Heart right ventricle (tissue), 16 donors: ENCODE measurements around the gene ATG4D. TPM values are rescaled to one million over a fixed set of nuclear protein-coding genes. Genes with fewer than 3 reads are reported as not detected.
A peak's percentile ranks its signal among the peaks of the same experiment; 100 is the strongest.

ENCODE experiments used
- ATAC-seq, 8 donors: fragments of 200-7000 bp; cut with Tn5 transposase; one replicate each; pipeline ENCODE4 v1.9.1; 2020; ENCODE audit warnings: mild to moderate bottlenecking in 8 of 8, moderate library complexity in 8 of 8, moderate number of reproducible peaks in 1 of 8
- DNase-seq, 2 donors: peaks; one replicate each; pipeline ENCODE4 v3.0.0-alpha.2; 2020
- H3K27ac ChIP-seq, 10 donors: fragments of 200-600 bp; sonication (generic) in 2 of 10; one replicate each; pipeline versions ENCODE4 v1.5.0 to v1.8.0; 2020 to 2022; ENCODE audit warnings: mild to moderate bottlenecking in 3 of 10
- H3K27me3 ChIP-seq, 7 donors: fragments of 200-600 bp; one replicate each; pipeline ENCODE4 v1.8.0; 2021 to 2022; ENCODE audit warnings: mild to moderate bottlenecking in 2 of 7
- H3K36me3 ChIP-seq, 9 donors: fragments of 200-600 bp; sonication (generic) in 1 of 9; one replicate each; pipeline versions ENCODE4 v1.5.0 to v1.8.0; 2020 to 2022; ENCODE audit warnings: mild to moderate bottlenecking in 2 of 9
- H3K4me1 ChIP-seq, 9 donors: fragments of 200-600 bp; sonication (generic) in 1 of 9; one replicate each; pipeline versions ENCODE4 v1.5.0 to v1.8.0; 2020 to 2022; ENCODE audit warnings: mild to moderate bottlenecking in 4 of 9
- H3K4me3 ChIP-seq, 10 donors: fragments of 200-600 bp; sonication (generic) in 2 of 10; one replicate each; pipeline versions ENCODE4 v1.5.0 to v1.8.0; 2020 to 2022; ENCODE audit warnings: mild to moderate bottlenecking in 7 of 10, moderate library complexity in 2 of 10
- H3K9me3 ChIP-seq, 11 donors: fragments of 200-600 bp in 10 of 11; sonication (generic) in 2 of 11; one replicate each; pipeline versions ENCODE4 v1.5.0 to v1.8.0; 2013 to 2022; ENCODE audit warnings: mild to moderate bottlenecking in 2 of 11, control low read depth in 1 of 11, moderate library complexity in 1 of 11
- WGBS, 2 donors: extraction: QIAGEN DNeasy Blood & Tissue Kit; methylation state at CpG; one replicate each; pipeline ENCODE4 v1.1.7; 2013; ENCODE audit warnings: inconsistent platforms in 1 of 2; 5-methylcytosine and 5-hydroxymethylcytosine counted together
- intact Hi-C, 10 donors: fragments of 100-400 bp; cut with DNase I; formaldehyde crosslinking; loops; one replicate each; pipeline versions ENCODE4 v1.11.1 to v1.14.2; 2022
- polyA plus RNA-seq, 2 donors: library from polyadenylated mRNA; stranded (reverse); fragments of 200-250 nt; gene quantifications; one replicate each; pipeline ENCODE4 v1.2.3, GENCODE V29; 2013
- total RNA-seq, 10 donors: library from RNA; stranded (reverse); fragmentation: NEBNext Ultra II Directional in 3 of 10; extraction: Animal tissue kit (Norgen Biotek cat#: 25700) in 3 of 10; gene quantifications; one replicate each; pipeline versions ENCODE4 v1.2.1 to v1.2.4, GENCODE V29; 2021 to 2023
- TF ChIP-seq, protein P1 (sequence below), 9 donors: fragments of 200-600 bp; sonication (generic) in 2 of 9; IDR thresholded peaks; one replicate each; pipeline versions ENCODE4 v1.5.0 to v1.8.0; 2021 to 2022; ENCODE audit warnings: antibody characterized with exemption in 9 of 9, mild to moderate bottlenecking in 5 of 9, moderate library complexity in 1 of 9
- donor health status: Arrhythmogenic right ventricular cardiomyopathy.
- donor health status: ischemic (EF 13 %, LVEDD 7.1; RV severe dilation, severe dysfunction).
- donor health status: healthy with polysubstance abuse.
- donor health status: DM: no; HTN: yes; CAD: no.
- donor health status: DM: no; HTN: no; CAD: no.
- donor health status: ischemic (EF 25% LVEDD 6.9; RV normal size, moderate dysfunction).
- donor health status: ischemic (EF 25% LVEDD 5.7; RV mildly dilated, moderate dysfunction).
- donor health status: healthy.
- donor health status: DM: yes; HTN: yes; CAD: no.
- donor health status: Ischemic cardiomyopathy.
- donor health status: ischemic (EF 35%, LVEDD 5.7; RV mildly dilated, moderate dysfunction).
- donor health status: nonischemic (EF 11% LVEDD 7.7; RV severe dilation, severe dysfunction).
- donor health status: DM: yes; HTN: yes; CAD: no.
- donor health status: PGD.
- donor health status: ischemic (EF 29% LVEDD 5.4; RV normal size, mild dysfunction).
- donor health status: nonischemic (EF 23%, LVEDD 6.1; RV moderate dilation, normal function).

The ATG4D gene
- total and polyA plus RNA-seq, 12 donors, result 47.6 to 66.2 (median 57.3) TPM

DNA sequence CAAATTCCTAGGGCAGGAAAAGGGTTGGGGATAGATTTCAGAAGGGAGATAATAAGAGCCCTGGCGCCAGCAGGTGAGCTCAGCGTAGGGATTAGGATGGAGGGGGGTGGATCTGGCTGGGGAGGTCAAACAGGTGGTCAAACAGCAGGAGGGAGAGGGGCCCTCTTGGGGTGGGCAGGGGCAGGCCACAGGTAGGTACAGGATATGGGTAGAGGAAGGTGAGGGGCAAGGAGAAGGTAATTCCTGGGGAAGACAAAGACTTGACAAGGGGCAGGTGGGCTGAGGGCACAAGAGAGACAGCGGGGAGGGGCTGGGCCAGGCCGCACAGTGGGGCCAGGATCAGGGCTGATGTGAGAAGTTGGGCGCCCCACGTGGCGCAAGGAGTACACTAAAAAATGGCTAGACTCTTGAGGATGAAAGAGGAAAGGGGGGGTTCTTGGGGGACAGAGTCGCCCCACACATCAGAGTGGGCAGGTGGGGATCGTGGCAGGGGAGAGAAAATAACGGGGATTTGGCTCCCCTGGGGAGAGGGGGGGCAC lies 21.4 kb downstream of the ATG4D start:
- Histone ChIP-seq H3K9me3 (no peaks in the 10 kb centered on the region), H3K36me3 (peaks cover 0 to 36% (median 2%) of the 10 kb centered on the region in 9 donors), H3K27ac (peak overlapping the region; percentile 72 to 94 (median 90)), H3K27me3 (no peaks in the 10 kb centered on the region), H3K4me3 (peak overlapping the region; percentile 62 to 94 (median 84)), H3K4me1 (peaks cover 4 to 45% (median 39%) of the 10 kb centered on the region in 9 donors)
- TF ChIP-seq, protein P1, sequence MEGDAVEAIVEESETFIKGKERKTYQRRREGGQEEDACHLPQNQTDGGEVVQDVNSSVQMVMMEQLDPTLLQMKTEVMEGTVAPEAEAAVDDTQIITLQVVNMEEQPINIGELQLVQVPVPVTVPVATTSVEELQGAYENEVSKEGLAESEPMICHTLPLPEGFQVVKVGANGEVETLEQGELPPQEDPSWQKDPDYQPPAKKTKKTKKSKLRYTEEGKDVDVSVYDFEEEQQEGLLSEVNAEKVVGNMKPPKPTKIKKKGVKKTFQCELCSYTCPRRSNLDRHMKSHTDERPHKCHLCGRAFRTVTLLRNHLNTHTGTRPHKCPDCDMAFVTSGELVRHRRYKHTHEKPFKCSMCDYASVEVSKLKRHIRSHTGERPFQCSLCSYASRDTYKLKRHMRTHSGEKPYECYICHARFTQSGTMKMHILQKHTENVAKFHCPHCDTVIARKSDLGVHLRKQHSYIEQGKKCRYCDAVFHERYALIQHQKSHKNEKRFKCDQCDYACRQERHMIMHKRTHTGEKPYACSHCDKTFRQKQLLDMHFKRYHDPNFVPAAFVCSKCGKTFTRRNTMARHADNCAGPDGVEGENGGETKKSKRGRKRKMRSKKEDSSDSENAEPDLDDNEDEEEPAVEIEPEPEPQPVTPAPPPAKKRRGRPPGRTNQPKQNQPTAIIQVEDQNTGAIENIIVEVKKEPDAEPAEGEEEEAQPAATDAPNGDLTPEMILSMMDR (IDR thresholded peaks at IDR 0.05), result peak in 1 of 9 donors; percentile 3
- ATAC-seq (peak in 2 of 8 donors; percentile 0 to 2), DNase-seq (peak in 1 of 2 donors; percentile 33)
- intact Hi-C loops, result loop anchor here in 6 of 10 donors (5.0 to 10.0 kb wide), 5 partner anchors 60 to 160 kb away; partner anchors contain the start of genes KEAP1 (in 5 of the 6), ILF3 (in 2 of the 6) and CDC37 (in 1 of the 6)
- WGBS, 2 donors, result 25 to 36% methylated on average over 9 to 10 of the region's 10 CpGs

DNA sequence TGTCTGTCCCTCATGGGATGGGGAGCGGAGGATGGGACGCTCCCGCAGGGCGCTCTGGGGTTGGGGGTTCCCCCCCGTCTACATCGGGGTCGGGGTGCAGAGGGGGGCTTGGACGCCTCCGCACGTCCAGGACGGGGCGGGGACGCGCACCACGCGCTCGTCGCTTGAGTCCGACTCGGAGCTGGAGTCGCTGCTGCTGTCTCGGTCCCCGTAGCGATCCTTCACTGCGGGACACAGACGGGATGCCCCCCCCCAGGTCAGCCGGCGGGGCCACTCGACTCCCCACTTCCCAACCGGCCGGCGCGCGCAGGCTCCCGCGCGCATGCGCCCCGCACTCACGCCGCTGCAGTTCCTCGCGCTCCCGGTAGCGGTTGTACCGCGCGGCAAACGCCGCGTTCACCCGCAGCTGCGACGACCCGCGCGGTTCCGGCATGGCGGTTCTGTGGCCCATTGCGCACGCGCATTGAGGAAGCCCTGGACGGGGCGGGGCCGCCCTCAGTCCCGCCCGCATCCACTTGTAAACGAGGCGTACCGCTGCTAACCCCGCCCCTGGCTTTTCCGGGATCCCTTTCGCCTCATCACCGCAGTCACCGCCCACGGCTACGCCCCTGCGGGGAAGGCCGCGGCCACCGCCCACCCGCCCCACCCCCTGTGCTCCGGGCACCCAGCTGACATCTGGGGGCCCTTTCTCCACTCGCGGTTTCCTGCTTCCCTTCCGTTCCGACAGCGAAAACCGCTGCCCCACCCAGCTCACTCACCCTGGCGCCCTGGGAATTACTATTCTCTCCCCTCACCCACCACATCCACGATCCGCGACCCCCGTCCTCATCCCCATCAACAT lies 22.1 kb downstream of the ATG4D start, which contains the start of gene KRI1:
KRI1 (minus strand) TSS at position 444 of the 841 bp plus-strand sequence; CDS start at position 433, 11 bp downstream.
- peak within 1 kb of the TSS; percentile 72 to 94 (median 90) for H3K27ac ChIP-seq
- H3K4me3 ChIP-seq, result peak within 1 kb of the TSS; percentile 62 to 94 (median 84)
- H3K4me1 ChIP-seq, result peaks cover 4 to 45% (median 39%) of the 10 kb centered on the region in 9 donors
- ATAC-seq, result peak; percentile 85 to 92 (median 88)
- H3K36me3 ChIP-seq, result peaks cover 0 to 29% (median 0%) of the 10 kb centered on the region in 9 donors
- no peaks in the 10 kb centered on the region for H3K9me3 ChIP-seq
- TF ChIP-seq, protein P1 (IDR thresholded peaks at IDR 0.05), result peak in 7 of 9 donors; percentile 16 to 50 (median 30)
- 0 to 1% methylated on average over 81 to 94 of the region's 94 CpGs for WGBS, 2 donors
- DNase-seq, result peak; percentile 98 to 99
- no peaks in the 10 kb centered on the region for H3K27me3 ChIP-seq
- intact Hi-C loops, result loop anchor here in 6 of 10 donors (5.0 to 10.0 kb wide), 5 partner anchors 61 to 161 kb away; partner anchors contain the start of genes KEAP1 (in 5 of the 6), ILF3 (in 2 of the 6) and CDC37 (in 1 of the 6)

DNA sequence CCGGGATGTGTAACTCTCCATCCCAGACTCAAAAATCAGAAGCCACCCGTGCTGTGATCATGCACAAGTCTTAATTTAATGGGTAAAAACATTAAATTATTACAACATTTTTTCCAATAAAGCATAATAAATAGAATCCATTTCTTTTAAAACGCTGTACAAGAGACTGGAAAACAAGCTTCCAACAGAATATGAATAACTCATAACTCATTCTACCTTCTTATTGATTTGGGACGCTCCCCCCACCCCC lies 22.6 kb downstream of the ATG4D start:
- TF ChIP-seq, protein P1 (IDR thresholded peaks at IDR 0.05), result no peak

More for the DNA sequence above, 22.6 kb downstream of the ATG4D start:
- peaks cover 4 to 45% (median 39%) of the 10 kb centered on the region in 9 donors for H3K4me1 ChIP-seq
- ATAC-seq (no peak), DNase-seq (no peak)
- H3K27ac ChIP-seq, result peak overlapping the region; percentile 34 to 94 (median 87)
- no peaks in the 10 kb centered on the region for H3K9me3 ChIP-seq
- no peaks in the 10 kb centered on the region for H3K27me3 ChIP-seq
- intact Hi-C loops, result loop anchor here in 6 of 10 donors (5.0 to 10.0 kb wide), 5 partner anchors 62 to 162 kb away; partner anchors contain the start of genes KEAP1 (in 5 of the 6), ILF3 (in 2 of the 6) and CDC37 (in 1 of the 6)
- 13 to 16% methylated on average over 4 of the region's 4 CpGs for WGBS, 2 donors
- peak overlapping the region; percentile 4 to 94 (median 84) for H3K4me3 ChIP-seq
- peaks cover 0 to 23% (median 0%) of the 10 kb centered on the region in 9 donors for H3K36me3 ChIP-seq
